ENCODE results near the gene GALNT9.

Gene GALNT9

DNA sequence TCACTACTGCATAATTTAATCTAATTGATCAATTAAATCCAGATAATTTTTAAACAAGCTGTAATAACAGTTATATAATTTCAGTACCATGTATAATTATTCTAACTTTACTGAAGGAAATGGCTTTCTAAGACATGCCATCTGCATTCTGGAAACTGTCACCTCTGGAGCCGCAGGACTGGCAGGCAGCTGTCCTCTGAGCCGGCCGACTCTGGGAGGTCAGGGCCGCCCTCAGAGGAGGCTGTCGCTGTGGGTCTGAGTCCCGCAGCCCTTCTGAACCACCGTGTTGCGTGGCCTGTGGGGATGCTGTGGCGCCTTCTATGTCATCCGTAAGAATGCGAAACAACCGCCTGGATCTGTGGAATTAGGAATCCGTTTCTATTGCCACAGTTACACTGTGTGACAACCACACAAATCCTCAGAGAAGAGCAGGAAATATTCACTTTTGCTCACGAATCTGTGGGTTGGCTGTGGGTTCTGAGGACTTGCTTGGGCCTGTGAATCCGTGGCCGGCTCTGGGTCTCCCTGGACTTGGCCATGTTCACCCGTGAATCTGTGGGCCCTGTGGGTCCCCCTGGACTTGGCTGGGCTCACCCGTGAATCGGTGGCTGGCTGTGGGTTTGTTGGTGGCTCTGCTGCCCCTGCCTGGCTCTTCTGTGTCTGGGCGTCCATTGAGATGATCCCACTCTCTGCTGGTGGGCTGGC lies 17.2 kb upstream of the GALNT9 start:
- no peak for ATAC-seq

DNA sequence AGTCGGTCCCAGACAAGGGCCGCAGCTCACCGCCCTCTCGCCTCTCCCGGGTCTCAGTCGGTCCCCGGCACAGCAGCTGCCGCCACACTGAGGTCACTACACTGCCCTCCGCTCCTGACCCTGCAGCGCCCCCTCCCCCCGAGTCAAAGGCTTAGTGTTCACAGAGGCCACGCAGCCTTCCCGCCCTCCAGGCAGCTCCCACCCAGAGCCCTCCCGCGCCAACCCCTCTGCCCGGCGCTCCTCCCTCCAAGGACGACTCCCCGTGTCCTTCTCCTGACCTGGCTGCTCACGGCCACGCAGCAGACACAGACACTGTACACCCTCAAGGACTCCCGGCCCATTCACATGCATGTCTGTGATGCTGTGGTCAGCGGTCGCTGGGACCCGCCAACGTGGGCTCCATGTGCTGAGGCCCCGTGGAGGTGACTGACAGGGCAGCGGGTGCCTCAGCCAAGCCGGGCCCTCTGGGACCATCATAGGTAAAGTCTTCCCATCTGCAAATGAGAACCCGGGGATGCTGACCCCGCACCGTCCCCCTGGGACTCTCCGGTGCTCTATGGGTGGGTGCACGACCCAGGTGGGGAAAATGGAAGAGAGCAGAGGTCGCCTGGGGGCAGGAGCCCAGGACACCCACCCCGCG lies 16.3 kb upstream of the GALNT9 start:
- no peak for ATAC-seq
- no peak for TF ChIP-seq ARNTL (CRISPR knock-in tag; IDR thresholded peaks at IDR 0.05; ENCODE audit: borderline replicate concordance, low read depth)
- no peak for TF ChIP-seq ZFP30 (CRISPR knock-in tag; IDR thresholded peaks at IDR 0.05)
- TF ChIP-seq, protein P1, sequence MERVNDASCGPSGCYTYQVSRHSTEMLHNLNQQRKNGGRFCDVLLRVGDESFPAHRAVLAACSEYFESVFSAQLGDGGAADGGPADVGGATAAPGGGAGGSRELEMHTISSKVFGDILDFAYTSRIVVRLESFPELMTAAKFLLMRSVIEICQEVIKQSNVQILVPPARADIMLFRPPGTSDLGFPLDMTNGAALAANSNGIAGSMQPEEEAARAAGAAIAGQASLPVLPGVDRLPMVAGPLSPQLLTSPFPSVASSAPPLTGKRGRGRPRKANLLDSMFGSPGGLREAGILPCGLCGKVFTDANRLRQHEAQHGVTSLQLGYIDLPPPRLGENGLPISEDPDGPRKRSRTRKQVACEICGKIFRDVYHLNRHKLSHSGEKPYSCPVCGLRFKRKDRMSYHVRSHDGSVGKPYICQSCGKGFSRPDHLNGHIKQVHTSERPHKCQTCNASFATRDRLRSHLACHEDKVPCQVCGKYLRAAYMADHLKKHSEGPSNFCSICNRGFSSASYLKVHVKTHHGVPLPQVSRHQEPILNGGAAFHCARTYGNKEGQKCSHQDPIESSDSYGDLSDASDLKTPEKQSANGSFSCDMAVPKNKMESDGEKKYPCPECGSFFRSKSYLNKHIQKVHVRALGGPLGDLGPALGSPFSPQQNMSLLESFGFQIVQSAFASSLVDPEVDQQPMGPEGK (CRISPR knock-in tag; IDR thresholded peaks at IDR 0.05; ENCODE audit: borderline replicate concordance), result no peak
- TF ChIP-seq ZNF8 (CRISPR knock-in tag; IDR thresholded peaks at IDR 0.05), result no peak
- TF ChIP-seq OSR1 (CRISPR knock-in tag; IDR thresholded peaks at IDR 0.05), result no peak
- TF ChIP-seq GLIS3 (CRISPR knock-in tag; IDR thresholded peaks at IDR 0.05), result no peak
- TF ChIP-seq, protein P2, sequence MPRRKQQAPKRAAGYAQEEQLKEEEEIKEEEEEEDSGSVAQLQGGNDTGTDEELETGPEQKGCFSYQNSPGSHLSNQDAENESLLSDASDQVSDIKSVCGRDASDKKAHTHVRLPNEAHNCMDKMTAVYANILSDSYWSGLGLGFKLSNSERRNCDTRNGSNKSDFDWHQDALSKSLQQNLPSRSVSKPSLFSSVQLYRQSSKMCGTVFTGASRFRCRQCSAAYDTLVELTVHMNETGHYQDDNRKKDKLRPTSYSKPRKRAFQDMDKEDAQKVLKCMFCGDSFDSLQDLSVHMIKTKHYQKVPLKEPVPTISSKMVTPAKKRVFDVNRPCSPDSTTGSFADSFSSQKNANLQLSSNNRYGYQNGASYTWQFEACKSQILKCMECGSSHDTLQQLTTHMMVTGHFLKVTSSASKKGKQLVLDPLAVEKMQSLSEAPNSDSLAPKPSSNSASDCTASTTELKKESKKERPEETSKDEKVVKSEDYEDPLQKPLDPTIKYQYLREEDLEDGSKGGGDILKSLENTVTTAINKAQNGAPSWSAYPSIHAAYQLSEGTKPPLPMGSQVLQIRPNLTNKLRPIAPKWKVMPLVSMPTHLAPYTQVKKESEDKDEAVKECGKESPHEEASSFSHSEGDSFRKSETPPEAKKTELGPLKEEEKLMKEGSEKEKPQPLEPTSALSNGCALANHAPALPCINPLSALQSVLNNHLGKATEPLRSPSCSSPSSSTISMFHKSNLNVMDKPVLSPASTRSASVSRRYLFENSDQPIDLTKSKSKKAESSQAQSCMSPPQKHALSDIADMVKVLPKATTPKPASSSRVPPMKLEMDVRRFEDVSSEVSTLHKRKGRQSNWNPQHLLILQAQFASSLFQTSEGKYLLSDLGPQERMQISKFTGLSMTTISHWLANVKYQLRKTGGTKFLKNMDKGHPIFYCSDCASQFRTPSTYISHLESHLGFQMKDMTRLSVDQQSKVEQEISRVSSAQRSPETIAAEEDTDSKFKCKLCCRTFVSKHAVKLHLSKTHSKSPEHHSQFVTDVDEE (CRISPR knock-in tag; IDR thresholded peaks at IDR 0.05), result no peak
- no peak for TF ChIP-seq SNAI2 (CRISPR knock-in tag; IDR thresholded peaks at IDR 0.05)
- TF ChIP-seq, protein P3, sequence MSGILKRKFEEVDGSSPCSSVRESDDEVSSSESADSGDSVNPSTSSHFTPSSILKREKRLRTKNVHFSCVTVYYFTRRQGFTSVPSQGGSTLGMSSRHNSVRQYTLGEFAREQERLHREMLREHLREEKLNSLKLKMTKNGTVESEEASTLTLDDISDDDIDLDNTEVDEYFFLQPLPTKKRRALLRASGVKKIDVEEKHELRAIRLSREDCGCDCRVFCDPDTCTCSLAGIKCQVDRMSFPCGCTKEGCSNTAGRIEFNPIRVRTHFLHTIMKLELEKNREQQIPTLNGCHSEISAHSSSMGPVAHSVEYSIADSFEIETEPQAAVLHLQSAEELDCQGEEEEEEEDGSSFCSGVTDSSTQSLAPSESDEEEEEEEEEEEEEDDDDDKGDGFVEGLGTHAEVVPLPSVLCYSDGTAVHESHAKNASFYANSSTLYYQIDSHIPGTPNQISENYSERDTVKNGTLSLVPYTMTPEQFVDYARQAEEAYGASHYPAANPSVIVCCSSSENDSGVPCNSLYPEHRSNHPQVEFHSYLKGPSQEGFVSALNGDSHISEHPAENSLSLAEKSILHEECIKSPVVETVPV (CRISPR knock-in tag; IDR thresholded peaks at IDR 0.05), result no peak
- TF ChIP-seq RARB (CRISPR knock-in tag; IDR thresholded peaks at IDR 0.05), result no peak
- TF ChIP-seq PPARA (CRISPR knock-in tag; IDR thresholded peaks at IDR 0.05; ENCODE audit: borderline replicate concordance), result no peak
- TF ChIP-seq, protein P4, sequence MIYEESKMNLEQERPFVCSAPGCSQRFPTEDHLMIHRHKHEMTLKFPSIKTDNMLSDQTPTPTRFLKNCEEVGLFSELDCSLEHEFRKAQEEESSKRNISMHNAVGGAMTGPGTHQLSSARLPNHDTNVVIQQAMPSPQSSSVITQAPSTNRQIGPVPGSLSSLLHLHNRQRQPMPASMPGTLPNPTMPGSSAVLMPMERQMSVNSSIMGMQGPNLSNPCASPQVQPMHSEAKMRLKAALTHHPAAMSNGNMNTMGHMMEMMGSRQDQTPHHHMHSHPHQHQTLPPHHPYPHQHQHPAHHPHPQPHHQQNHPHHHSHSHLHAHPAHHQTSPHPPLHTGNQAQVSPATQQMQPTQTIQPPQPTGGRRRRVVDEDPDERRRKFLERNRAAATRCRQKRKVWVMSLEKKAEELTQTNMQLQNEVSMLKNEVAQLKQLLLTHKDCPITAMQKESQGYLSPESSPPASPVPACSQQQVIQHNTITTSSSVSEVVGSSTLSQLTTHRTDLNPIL (CRISPR knock-in tag; IDR thresholded peaks at IDR 0.05; ENCODE audit: low read depth), result no peak
- no peak for TF ChIP-seq ZNF565 (CRISPR knock-in tag; conservative IDR thresholded peaks at IDR 0.05; ENCODE audit: low read depth)

More for the DNA sequence above, 17.2 kb upstream of the GALNT9 start:
- TF ChIP-seq, protein P1 (CRISPR knock-in tag; IDR thresholded peaks at IDR 0.05; ENCODE audit: borderline replicate concordance), result no peak
- TF ChIP-seq OSR1 (CRISPR knock-in tag; IDR thresholded peaks at IDR 0.05), result no peak

DNA sequence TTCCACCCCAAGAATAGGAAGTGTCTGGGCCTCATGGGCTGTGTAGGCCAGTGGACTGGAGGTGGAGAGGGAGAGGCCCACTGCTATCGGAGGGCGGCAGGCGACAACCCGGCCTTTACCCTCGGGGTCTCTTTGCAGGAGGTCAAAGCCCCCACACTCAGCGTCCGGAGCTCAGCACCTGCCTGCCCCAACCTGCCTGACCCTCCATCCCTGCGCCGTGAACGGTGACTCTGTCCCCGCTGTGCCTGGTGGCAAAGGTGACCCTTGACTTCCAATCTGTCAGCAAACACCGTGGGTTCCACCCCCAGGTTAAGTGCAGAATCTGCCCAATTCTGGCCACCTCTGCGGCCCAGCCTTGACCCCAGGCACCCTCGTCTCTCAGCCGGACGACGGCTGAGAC lies 15.7 kb upstream of the GALNT9 start:
- no peak for ATAC-seq
- TF ChIP-seq BACH2 (CRISPR knock-in tag; IDR thresholded peaks at IDR 0.05; ENCODE audit: borderline replicate concordance) (no peak), ZFP30 (CRISPR knock-in tag; IDR thresholded peaks at IDR 0.05) (no peak), ZNF565 (CRISPR knock-in tag; conservative IDR thresholded peaks at IDR 0.05; ENCODE audit: low read depth) (no peak), ZNF8 (CRISPR knock-in tag; IDR thresholded peaks at IDR 0.05) (no peak), GLIS3 (CRISPR knock-in tag; IDR thresholded peaks at IDR 0.05) (no peak), ISL1 (CRISPR knock-in tag; IDR thresholded peaks at IDR 0.05) (no peak), TOX (CRISPR knock-in tag; IDR thresholded peaks at IDR 0.05; ENCODE audit: borderline replicate concordance) (no peak), TCF4 (CRISPR knock-in tag; IDR thresholded peaks at IDR 0.05; ENCODE audit: borderline replicate concordance) (no peak), ESRRG (CRISPR knock-in tag; IDR thresholded peaks at IDR 0.05) (no peak), OSR1 (CRISPR knock-in tag; IDR thresholded peaks at IDR 0.05) (no peak), ZNF70 (CRISPR knock-in tag; IDR thresholded peaks at IDR 0.05) (no peak), ZC3H10 (CRISPR knock-in tag; IDR thresholded peaks at IDR 0.05) (no peak)
- TF ChIP-seq, protein P4 (CRISPR knock-in tag; IDR thresholded peaks at IDR 0.05; ENCODE audit: low read depth), result no peak
- TF ChIP-seq, protein P3 (CRISPR knock-in tag; IDR thresholded peaks at IDR 0.05), result no peak
- TF ChIP-seq, protein P1 (CRISPR knock-in tag; IDR thresholded peaks at IDR 0.05; ENCODE audit: borderline replicate concordance), result no peak
